IPS-NIHi7 (cell line): ENCODE data around the gene KPNA1.
"Not testable (repeated sequence)": the region's sequence is repeated elsewhere in the genome, so short reads cannot be mapped to it uniquely, and the experiment has no call there.

Experiments
- DNase-seq: peaks from one replicate; pipeline ENCODE4 v3.0.0; 2012; ENCODE audit warnings: mixed read lengths; ENCODE audit errors: extremely low spot score

Gene KPNA1

DNA sequence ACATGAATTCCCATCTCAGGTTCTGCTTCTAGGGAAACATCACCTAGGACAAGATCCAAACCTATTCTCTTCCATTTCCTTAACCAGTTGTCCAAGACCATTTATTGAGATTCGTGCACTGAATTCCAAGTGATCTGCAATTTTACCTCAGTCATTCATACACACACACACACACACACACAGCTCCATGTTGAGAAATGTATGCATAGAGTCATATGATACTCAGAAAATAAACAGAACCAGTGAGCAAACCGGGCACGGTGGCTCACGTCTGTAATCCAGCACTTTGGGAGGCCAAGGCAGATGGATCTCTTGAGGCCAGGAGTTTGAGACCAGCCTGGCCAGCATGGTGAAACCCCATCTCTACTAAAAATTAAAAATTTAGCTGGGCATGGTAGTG lies 6.1 kb upstream of the KPNA1 start:
- DNase-seq = no peak

GRCh38 chr3:122519693-122520092 lies 5.0 kb upstream of the KPNA1 start:
- no peak for DNase-seq

DNA sequence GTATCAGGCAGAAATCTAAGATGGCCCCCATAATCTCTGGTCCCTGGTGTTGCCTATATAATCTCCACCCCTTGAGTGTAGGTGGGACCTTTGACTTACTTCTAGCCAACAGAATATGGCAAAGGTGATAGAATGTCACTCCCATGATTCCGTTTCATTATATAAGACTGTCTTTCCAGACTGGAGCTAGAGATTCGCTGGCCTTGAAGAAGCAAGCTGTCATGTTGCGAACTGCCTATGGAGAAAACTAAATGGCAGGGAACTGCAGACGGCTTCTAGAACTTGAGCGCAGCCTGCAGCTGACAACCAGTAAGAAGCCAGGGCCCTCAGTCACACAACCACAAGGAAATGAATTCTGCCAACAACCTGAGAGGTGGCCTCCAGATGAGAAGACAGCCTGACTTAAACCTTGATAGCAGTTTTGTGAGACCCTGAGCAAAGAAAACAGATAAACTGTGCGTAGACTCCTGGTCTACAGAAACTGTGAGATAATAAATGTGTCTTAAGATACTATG lies 2.2 kb upstream of the KPNA1 start:
- no peak for DNase-seq

DNA sequence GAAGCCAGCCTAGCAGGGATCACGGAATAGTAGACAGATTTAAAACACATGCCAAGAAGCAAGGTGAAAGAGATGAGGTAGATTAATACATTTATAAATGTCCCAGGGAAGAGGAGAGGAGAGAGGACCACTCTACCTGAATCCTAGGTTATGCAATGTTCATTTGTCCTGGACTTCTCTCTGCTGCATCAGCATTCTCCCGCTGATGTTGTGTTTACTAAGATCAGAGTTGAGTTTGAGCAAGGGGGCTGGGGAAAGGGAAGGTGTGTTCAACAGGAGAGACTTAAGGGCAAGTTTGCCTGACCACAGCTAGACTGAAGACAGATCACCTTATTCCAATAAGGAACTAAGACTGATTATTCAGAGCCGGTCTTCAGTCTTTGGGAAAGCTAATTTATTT lies 1.1 kb upstream of the KPNA1 start:
- no peak for DNase-seq

- DNase-seq = no peak
Measured at GRCh38 chr3:122515020-122515468, 305 bp upstream of the KPNA1 start.

- DNase-seq = no peak
Measured at GRCh38 chr3:122513386-122514122, 1.2 kb downstream of the KPNA1 start.

DNA sequence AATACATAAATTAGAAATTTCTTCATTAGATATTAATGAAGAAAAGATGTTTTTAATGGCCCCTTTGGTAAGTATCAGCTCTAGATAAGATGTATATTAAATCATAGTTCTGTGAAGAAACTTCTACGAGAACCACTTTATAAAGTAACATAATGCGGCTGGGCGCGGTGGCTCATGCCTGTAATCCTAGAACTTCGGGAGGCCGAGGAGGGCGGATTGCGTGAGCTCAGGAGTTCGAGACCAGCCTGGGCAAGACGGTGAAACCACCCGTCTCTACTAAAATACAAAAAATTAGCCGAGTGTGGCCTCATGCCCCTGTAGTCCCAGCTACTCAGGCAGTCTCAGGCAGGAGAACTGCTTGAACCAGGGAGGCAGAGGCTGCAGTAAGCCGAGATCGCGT lies 2.5 kb downstream of the KPNA1 start:
- no peak for DNase-seq

- DNase-seq = no peak
Measured at GRCh38 chr3:122510878-122511535, 3.7 kb downstream of the KPNA1 start.

GRCh38 chr3:122508944-122509343 lies 5.8 kb downstream of the KPNA1 start:
- DNase-seq = not testable (repeated sequence)

- no peak for DNase-seq
Measured at GRCh38 chr3:122508135-122508914, 6.4 kb downstream of the KPNA1 start.

DNA sequence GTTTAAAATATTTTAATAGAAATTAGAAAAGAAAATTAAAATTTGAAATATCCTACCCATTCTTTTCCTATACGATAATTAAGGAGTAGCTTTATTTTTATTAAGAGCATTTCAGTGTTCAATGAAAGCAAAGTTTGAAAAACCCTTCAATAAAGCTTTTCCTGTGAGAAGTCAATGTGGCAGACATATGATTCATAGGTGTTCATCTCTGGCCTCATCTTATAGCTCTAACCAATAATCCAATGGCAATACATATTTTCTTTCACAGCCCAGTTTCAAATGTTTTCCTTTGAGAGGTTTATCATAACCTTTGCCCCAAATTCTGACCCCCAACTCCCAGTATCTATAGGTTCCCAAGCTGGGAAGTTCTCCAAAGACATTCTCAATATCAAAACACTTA lies 8.3 kb downstream of the KPNA1 start:
- DNase-seq = no peak

DNA sequence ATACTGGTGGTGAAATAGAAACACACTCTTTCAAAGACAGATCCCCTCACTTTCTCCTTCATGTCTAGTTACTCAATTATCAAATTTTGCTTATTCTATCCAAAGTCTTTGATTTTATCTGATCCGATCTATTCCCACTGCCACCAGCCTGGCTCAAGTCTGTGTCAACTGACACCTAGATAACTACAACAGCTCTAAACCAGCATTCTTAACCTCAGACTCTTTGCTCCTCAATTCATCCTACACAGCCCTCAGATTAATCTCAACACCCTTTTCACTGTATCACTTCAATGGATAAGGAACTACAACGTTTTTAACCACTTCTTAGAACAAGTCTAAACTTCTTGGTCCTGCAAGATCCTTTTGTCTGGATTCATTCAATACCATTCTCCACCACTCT lies 9.1 kb downstream of the KPNA1 start:
- DNase-seq = no peak

DNA sequence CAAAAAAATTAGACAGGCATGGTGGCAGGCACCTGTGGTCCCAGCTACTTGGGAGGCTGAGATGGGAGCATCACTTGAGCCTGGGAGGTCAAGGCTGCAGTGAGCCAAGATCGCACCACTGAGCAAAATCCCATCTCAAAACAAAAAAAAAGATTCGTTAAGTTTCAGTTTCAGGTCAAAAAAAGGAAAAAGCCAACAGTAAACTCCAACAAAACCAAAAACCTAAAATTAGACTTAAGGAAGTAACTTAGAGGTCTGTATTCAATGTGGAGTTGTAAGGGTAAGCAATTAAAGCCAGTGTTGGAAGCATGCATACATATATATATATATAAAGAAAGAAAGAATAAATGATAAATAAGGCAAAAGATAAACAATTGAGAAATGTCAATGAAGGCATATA lies 11.8 kb downstream of the KPNA1 start:
- DNase-seq = no peak

DNA sequence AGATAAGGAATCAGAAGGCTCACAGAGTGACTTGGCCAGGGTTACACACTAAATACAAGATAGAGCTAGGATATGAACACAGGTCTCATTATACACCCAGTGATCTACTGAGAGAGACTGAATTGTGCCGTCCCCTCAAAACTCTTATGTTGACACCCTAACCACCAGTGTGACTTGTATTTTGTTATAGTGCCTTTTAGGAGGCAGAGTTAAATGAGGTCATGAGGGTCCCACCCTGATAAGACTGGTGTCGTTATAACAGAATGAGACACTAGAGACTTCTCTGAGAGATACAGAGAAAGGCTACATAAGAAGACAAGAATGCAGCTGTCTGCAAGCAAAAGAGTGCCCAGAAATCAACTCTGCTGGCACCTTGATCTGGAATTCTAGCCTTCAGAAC lies 12.6 kb downstream of the KPNA1 start:
- no peak for DNase-seq

DNA sequence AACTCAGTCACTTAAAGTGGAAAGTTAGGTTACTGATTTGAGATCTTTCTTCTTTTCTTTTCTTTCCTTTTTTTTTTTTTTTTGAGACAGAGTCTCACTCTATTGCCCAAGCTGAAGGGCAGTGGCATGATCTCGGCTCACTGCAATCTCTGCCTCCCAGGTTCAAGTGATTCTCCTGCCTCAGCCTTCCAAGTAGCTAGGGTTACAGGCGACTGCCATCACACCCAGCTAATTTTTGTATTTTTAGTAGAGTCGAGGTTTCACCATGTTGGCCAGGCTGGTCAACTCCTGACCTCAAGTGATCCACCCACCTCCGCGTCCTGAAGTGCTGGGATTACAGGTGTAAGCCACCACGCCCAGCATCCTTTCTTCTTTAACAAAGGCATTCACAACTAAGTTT lies 13.8 kb downstream of the KPNA1 start:
- DNase-seq = not testable (repeated sequence)

GRCh38 chr3:122498152-122498551 lies 16.6 kb downstream of the KPNA1 start:
- no peak for DNase-seq

DNA sequence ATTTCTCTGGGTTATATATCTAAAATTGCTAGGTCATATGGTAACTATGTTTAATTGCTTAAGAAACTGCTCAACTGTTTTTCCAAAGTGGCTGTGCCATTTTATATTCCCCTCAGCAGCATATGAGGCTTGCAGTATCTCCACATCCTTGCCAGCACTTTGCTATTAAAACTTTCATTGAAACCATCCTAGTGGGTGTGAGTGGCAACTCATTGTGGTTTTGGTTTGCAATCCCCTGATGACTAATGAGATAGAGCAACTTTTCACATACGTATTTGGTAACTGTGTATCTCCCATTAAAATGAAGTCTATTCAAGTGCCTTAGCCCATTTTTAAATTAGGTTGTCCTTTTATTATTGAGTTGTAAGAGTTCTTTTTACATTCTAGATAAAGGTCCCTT lies 17.3 kb downstream of the KPNA1 start:
- no peak for DNase-seq

GRCh38 chr3:122496508-122496907 lies 18.2 kb downstream of the KPNA1 start:
- DNase-seq = no peak

DNA sequence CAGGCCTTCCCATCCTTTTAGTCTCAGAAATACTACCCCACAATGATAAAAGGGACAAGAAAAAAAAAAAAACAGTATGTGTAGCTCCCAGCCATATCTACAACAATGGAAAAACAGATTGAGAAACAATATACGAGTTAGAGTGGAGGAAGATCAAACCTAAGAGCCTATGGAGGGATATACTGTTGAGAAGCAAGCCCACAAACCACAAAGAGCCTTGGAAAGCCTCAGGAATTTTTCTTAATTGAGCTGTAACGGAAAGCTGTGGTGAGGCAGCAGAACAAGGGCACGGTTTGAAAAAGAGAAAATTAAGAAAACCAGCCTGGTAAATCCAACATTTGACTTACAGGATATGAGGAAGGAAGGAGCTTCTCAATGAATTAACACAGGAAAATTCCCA lies 21.4 kb downstream of the KPNA1 start:
- no peak for DNase-seq

GRCh38 chr3:122488262-122488973 lies 26.3 kb downstream of the KPNA1 start:
- no peak for DNase-seq

DNA sequence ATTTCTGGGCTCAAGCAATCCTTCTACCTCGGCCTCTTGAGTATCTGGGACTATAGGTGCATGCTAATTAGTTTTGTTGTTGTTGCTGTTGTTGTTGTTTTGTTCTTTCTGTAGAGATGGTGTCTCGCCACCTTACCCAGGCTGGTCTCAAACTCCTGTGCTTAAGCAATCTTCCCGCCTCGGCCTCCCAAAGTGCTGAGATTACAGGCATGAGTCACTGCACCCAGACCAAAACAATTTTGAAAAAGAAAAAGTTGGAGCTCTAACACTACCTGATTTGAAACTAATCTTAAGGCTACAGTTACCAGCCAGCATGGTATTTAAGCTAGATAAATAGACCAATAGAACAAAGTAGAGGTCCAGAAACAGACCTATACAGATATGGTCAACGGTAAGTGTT lies 29.8 kb downstream of the KPNA1 start:
- DNase-seq = no peak

DNA sequence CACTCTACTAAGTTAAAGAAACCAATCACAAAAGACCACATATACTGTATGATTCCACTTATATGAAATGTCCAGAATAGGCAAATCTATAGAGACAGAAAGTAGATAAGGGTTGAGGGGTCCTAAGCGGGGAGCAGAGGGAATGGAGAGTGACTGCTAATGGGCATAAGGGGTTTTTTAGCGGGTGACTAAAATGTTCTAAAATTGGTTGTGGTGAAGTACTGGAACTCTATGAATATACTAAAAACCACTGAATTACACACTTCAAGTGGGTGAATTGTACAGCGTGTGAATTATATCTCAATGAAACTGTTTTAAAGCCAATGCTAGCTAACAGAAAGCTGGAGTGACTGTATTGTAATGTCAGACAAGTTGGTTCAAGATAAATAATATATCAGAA lies 33.3 kb downstream of the KPNA1 start:
- no peak for DNase-seq
